Sigmoid colon (tissue), 3 donors: ENCODE data around the gene GFM1.

Source experiments
- CTCF ChIP-seq, 4 experiments: fragments of 450-650 bp in 3 of 4; fragments of 200-600 bp in 1 of 4; IDR thresholded peaks; one replicate each; pipeline ENCODE4 v1.5.1; 2016 to 2019; ENCODE audit warnings: antibody characterized with exemption in 4 of 4, mild to moderate bottlenecking in 3 of 4, moderate library complexity in 2 of 4
- POLR2A ChIP-seq, 2 donors: fragments of 450-650 bp; IDR thresholded peaks; one replicate each; pipeline ENCODE4 v1.6.1; 2016; ENCODE audit warnings: antibody characterized with exemption in 2 of 2, mild to moderate bottlenecking in 2 of 2, moderate library complexity in 2 of 2

DNA sequence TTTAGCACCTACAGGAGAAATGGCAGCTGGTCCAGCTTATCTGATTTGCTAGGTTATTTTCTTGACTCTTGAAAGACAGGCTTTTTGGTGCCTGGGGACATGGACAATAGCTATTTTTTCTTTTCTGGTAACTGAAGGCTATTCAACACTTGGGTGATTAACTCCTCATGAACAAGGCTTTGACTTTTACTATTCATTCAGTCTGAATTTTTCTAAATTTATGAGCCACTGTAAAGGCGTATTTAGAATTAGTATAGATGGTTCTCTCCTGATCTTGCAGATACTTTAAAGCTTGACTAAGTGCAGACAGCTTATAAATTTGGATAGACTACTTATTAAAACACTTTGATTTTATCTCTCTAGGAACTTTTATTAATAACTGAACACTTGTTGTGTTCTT, 18.4 kb upstream of the GFM1 start:
- TF ChIP-seq POLR2A (IDR thresholded peaks at IDR 0.05) (no peak), CTCF (IDR thresholded peaks at IDR 0.05) (no peak)
